Measurements from ENCODE around the gene ANTXR1.

The ANTXR1 gene

GRCh38 chr2:68974251-68974650, 38.7 kb upstream of the ANTXR1 start, which contains the start of gene GKN1:
TSS of gene GKN1 (plus strand) at chr2:68974636. CDS start at chr2:68974678, 42 bp downstream.
- DNase-seq (ENCODE audit: low read depth): no peak
- TF ChIP-seq CTCF (conservative IDR thresholded peaks at IDR 0.05; ENCODE audit: low read depth, low read length): no peak
- no peak within 1 kb of the TSS for H3K4me3 ChIP-seq (ENCODE audit: low read length)

GRCh38 chr2:68974946-68975665, 37.9 kb upstream of the ANTXR1 start:
- TF ChIP-seq CTCF (conservative IDR thresholded peaks at IDR 0.05; ENCODE audit: low read depth, low read length): no peak
- DNase-seq (ENCODE audit: low read depth): peak; percentile 23
- H3K4me3 ChIP-seq (ENCODE audit: low read length): no peak overlapping the region

- no peak for TF ChIP-seq CTCF (conservative IDR thresholded peaks at IDR 0.05; ENCODE audit: low read depth, low read length)
- DNase-seq (ENCODE audit: low read depth): no peak
- H3K4me3 ChIP-seq (ENCODE audit: low read length): no peak overlapping the region
Measured at GRCh38 chr2:68975844-68976243, 37.1 kb upstream of the ANTXR1 start.

- no peak for TF ChIP-seq CTCF (conservative IDR thresholded peaks at IDR 0.05; ENCODE audit: low read depth, low read length)
- no peak overlapping the region for H3K4me3 ChIP-seq (ENCODE audit: low read length)
- no peak for DNase-seq (ENCODE audit: low read depth)
Measured at GRCh38 chr2:68977453-68977852, 35.5 kb upstream of the ANTXR1 start.

GRCh38 chr2:68978098-68978497, 34.9 kb upstream of the ANTXR1 start:
- TF ChIP-seq CTCF (conservative IDR thresholded peaks at IDR 0.05; ENCODE audit: low read depth, low read length): no peak

GRCh38 chr2:68980956-68981355, 32.0 kb upstream of the ANTXR1 start:
- no peak overlapping the region for H3K4me3 ChIP-seq (ENCODE audit: low read length)
- no peak for DNase-seq (ENCODE audit: low read depth)
- TF ChIP-seq CTCF (conservative IDR thresholded peaks at IDR 0.05; ENCODE audit: low read depth, low read length): no peak

More at GRCh38 chr2:68978098-68978497, 34.9 kb upstream of the ANTXR1 start:
- no peak for DNase-seq (ENCODE audit: low read depth)
- H3K4me3 ChIP-seq (ENCODE audit: low read length): no peak overlapping the region

- no peak for TF ChIP-seq CTCF (conservative IDR thresholded peaks at IDR 0.05; ENCODE audit: low read depth, low read length)
- no peak overlapping the region for H3K4me3 ChIP-seq (ENCODE audit: low read length)
- no peak for DNase-seq (ENCODE audit: low read depth)
Measured at GRCh38 chr2:68987021-68987503, 25.9 kb upstream of the ANTXR1 start.

Data from retinal pigment epithelial cell (primary cell).